ENCODE data around the gene PRXL2C.

The PRXL2C gene

DNA sequence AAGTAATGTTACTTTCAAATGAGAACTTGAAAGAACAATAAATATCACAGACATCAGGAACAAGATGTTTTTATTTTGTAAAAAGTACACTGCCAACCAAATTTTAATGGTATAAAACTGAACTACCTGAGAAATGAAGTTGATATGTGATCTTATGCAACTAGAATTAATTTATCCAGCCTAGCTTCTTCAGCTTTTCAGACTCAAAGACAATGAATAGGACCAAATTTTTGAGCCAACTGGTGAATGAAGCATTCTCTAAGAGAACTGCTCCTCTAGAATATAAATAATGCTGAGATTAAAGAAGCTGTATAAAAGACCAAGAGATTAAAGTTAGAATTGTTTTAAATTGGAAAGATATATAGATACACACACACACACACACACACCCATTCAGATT, 45.4 kb downstream of the PRXL2C start:
- no peaks in the 10 kb centered on the region for H3K36me3 ChIP-seq (ENCODE audit: insufficient read depth)
- H3K27me3 ChIP-seq (ENCODE audit: insufficient read depth, low read depth) = no peaks in the 10 kb centered on the region; the same call in 1 of the 2 replicates
- H3K4me1 ChIP-seq (ENCODE audit: low read depth, poor library complexity, severe bottlenecking) = no peaks in the 10 kb centered on the region
- H3K9ac ChIP-seq = no peak overlapping the region
- H3K27ac ChIP-seq = no peak overlapping the region
- H3K79me2 ChIP-seq (ENCODE audit: insufficient read depth, low read depth) = no peaks in the 10 kb centered on the region
- TF ChIP-seq, protein P1, sequence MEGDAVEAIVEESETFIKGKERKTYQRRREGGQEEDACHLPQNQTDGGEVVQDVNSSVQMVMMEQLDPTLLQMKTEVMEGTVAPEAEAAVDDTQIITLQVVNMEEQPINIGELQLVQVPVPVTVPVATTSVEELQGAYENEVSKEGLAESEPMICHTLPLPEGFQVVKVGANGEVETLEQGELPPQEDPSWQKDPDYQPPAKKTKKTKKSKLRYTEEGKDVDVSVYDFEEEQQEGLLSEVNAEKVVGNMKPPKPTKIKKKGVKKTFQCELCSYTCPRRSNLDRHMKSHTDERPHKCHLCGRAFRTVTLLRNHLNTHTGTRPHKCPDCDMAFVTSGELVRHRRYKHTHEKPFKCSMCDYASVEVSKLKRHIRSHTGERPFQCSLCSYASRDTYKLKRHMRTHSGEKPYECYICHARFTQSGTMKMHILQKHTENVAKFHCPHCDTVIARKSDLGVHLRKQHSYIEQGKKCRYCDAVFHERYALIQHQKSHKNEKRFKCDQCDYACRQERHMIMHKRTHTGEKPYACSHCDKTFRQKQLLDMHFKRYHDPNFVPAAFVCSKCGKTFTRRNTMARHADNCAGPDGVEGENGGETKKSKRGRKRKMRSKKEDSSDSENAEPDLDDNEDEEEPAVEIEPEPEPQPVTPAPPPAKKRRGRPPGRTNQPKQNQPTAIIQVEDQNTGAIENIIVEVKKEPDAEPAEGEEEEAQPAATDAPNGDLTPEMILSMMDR (conservative IDR thresholded peaks at IDR 0.05; ENCODE audit: low read depth, low read length) = no peak
- no peak overlapping the region for H3K4me3 ChIP-seq (IDR thresholded peaks at IDR 0.05; ENCODE audit: insufficient read depth, low read depth, low read length)
- no peaks in the 10 kb centered on the region for H4K20me1 ChIP-seq (ENCODE audit: insufficient read depth)
- no peak overlapping the region for H3K4me2 ChIP-seq
- no peak overlapping the region for H2AFZ ChIP-seq (ENCODE audit: low read depth)

DNA sequence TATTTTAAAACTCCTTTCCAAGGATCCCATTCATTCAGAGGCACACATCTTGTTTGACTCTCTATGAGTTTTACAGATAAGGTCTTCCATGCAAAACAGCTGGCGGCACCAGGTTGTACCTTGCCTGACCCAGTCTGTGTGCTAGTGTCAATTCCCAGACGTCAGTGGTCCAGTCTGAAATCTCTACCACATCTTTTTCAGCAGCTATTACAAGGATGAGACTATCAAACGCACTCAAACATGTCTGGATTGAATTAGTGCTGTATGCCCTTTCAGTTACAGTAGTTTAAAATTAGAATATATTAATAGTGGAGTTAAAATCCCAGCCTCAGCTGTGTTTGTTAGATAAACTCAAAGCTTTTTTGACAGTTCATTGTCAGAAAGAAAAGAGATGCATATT, 47.1 kb downstream of the PRXL2C start:
- Histone ChIP-seq H2AFZ (ENCODE audit: low read depth) (no peak overlapping the region), H3K27ac (no peak overlapping the region), H3K27me3 (ENCODE audit: insufficient read depth, low read depth) (no peaks in the 10 kb centered on the region; the same call in 1 of the 2 replicates), H3K4me3 (IDR thresholded peaks at IDR 0.05; ENCODE audit: insufficient read depth, low read depth, low read length) (no peak overlapping the region), H3K79me2 (ENCODE audit: insufficient read depth, low read depth) (no peaks in the 10 kb centered on the region), H3K36me3 (ENCODE audit: insufficient read depth) (no peaks in the 10 kb centered on the region), H4K20me1 (ENCODE audit: insufficient read depth) (no peaks in the 10 kb centered on the region), H3K9ac (no peak overlapping the region), H3K4me2 (no peak overlapping the region), H3K4me1 (ENCODE audit: low read depth, poor library complexity, severe bottlenecking) (no peaks in the 10 kb centered on the region)
- TF ChIP-seq, protein P1 (conservative IDR thresholded peaks at IDR 0.05; ENCODE audit: low read depth, low read length) = no peak

DNA sequence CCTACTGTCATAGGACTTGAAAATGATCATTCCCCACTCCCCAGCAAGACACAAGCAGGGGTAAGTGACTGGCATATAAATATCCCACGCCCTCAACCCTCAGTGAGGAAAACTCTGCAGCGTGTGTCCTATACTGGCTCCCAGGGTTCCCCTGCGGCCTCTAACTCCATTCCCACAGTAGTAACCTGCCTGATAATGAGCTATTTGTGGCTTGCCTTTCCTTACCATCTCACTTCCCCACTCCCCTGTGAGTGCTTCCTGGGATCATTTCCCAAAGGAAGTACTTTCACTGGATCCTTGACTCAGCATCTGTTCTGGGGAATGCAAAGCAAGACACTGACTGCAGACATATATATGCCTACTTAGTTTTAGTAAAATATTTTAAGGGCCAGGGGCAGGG, 49.8 kb downstream of the PRXL2C start:
- Histone ChIP-seq H3K9ac (no peak overlapping the region), H3K4me1 (ENCODE audit: low read depth, poor library complexity, severe bottlenecking) (no peaks in the 10 kb centered on the region), H2AFZ (ENCODE audit: low read depth) (no peak overlapping the region), H3K4me3 (IDR thresholded peaks at IDR 0.05; ENCODE audit: insufficient read depth, low read depth, low read length) (no peak overlapping the region), H4K20me1 (ENCODE audit: insufficient read depth) (no peaks in the 10 kb centered on the region), H3K36me3 (ENCODE audit: insufficient read depth) (no peaks in the 10 kb centered on the region), H3K27ac (no peak overlapping the region), H3K27me3 (ENCODE audit: insufficient read depth, low read depth) (no peaks in the 10 kb centered on the region; the same call in 1 of the 2 replicates), H3K4me2 (no peak overlapping the region), H3K79me2 (ENCODE audit: insufficient read depth, low read depth) (no peaks in the 10 kb centered on the region)
- TF ChIP-seq, protein P1 (conservative IDR thresholded peaks at IDR 0.05; ENCODE audit: low read depth, low read length) = no peak

DNA sequence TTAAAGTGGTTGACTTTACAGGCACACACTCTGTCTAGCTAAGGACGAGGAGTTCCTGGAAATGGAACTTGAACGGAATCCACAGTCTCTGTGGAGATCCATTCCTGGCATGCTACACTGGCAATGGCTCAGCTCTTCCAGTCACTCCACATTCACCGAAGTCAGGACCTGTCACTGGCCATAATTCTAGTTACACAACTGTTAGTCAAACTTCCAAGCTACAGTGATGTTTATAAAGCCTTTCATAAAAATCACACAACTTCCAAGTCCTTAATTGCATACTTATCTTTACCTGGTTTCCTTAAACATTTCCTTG, 51.2 kb downstream of the PRXL2C start:
- H4K20me1 ChIP-seq (ENCODE audit: insufficient read depth) = no peaks in the 10 kb centered on the region
- H3K27ac ChIP-seq = no peak overlapping the region
- TF ChIP-seq, protein P1 (conservative IDR thresholded peaks at IDR 0.05; ENCODE audit: low read depth, low read length) = no peak
- H3K36me3 ChIP-seq (ENCODE audit: insufficient read depth) = no peaks in the 10 kb centered on the region
- no peak overlapping the region for H2AFZ ChIP-seq (ENCODE audit: low read depth)
- H3K4me3 ChIP-seq (IDR thresholded peaks at IDR 0.05; ENCODE audit: insufficient read depth, low read depth, low read length) = no peak overlapping the region
- no peak overlapping the region for H3K9ac ChIP-seq
- H3K4me2 ChIP-seq = no peak overlapping the region
- no peaks in the 10 kb centered on the region for H3K4me1 ChIP-seq (ENCODE audit: low read depth, poor library complexity, severe bottlenecking)
- H3K27me3 ChIP-seq (ENCODE audit: insufficient read depth, low read depth) = no peaks in the 10 kb centered on the region; the same call in 1 of the 2 replicates
- no peaks in the 10 kb centered on the region for H3K79me2 ChIP-seq (ENCODE audit: insufficient read depth, low read depth)

All from KMS-11 (cell line).